Psoas muscle (tissue), 8 donors: ENCODE measurements around the gene CTNND2. TPM values are rescaled to one million over a fixed set of nuclear protein-coding genes. Genes with fewer than 3 reads are reported as not detected.

ENCODE experiments used
- ATAC-seq, 4 donors: fragments of 200-7000 bp; cut with Tn5 transposase; one replicate each; pipeline ENCODE4 v1.9.1; 2020; ENCODE audit warnings: moderate library complexity in 3 of 4, mild to moderate bottlenecking in 2 of 4
- DNase-seq, 2 donors: peaks; one replicate each; pipeline ENCODE4 v3.0.0-alpha.2; 2020
- H3K27ac ChIP-seq: fragments of 200-600 bp; one replicate; pipeline ENCODE4 v1.8.0; 2022
- H3K27me3 ChIP-seq, 3 donors: fragments of 200-600 bp in 1 of 3; one replicate each; pipeline versions ENCODE4 v1.6.1 to v1.8.0; 2013 to 2022; ENCODE audit warnings: low read length in 2 of 3, mild to moderate bottlenecking in 2 of 3, moderate library complexity in 1 of 3; ENCODE audit not compliant: insufficient read depth in 3 of 3
- H3K36me3 ChIP-seq, 2 donors: fragments of 200-600 bp in 1 of 2; one replicate each; pipeline versions ENCODE4 v1.6.1 to v1.8.0; 2013 to 2022; ENCODE audit warnings: low read depth in 1 of 2, mild to moderate bottlenecking in 1 of 2, moderate library complexity in 1 of 2; ENCODE audit not compliant: insufficient read depth in 1 of 2
- H3K4me1 ChIP-seq: fragments of 200-600 bp; one replicate; pipeline ENCODE4 v1.8.0; 2022
- H3K4me3 ChIP-seq: fragments of 200-600 bp; one replicate; pipeline ENCODE4 v1.8.0; 2022; ENCODE audit warnings: mild to moderate bottlenecking
- H3K9me3 ChIP-seq: fragments of 200-600 bp; one replicate; pipeline ENCODE4 v1.8.0; 2022
- WGBS, 3 donors: extraction: QIAGEN DNeasy Blood & Tissue Kit; methylation state at CpG; one replicate each; pipeline versions ENCODE4 v1.1.6 to v1.1.7; 2013; 5-methylcytosine and 5-hydroxymethylcytosine counted together
- intact Hi-C, 2 donors: fragments of 100-400 bp; cut with DNase I; formaldehyde crosslinking; loops; one replicate each; pipeline versions ENCODE4 v1.11.0 to v1.14.2; 2022
- polyA plus RNA-seq, 3 donors: library from polyadenylated mRNA; stranded (reverse); fragments of 200-250 nt; gene quantifications; one replicate each; pipeline ENCODE4 v1.2.3, GENCODE V29; 2013
- total RNA-seq, 4 donors: library from RNA; stranded (reverse); fragmentation: NEBNext Ultra II Directional in 2 of 4; extraction: Animal tissue kit (Norgen Biotek cat#: 25700) in 2 of 4; gene quantifications; one replicate each; pipeline versions ENCODE4 v1.2.1 to v1.2.4, GENCODE V29; 2021 to 2023
- TF ChIP-seq, protein P1 (sequence below): fragments of 200-600 bp; IDR thresholded peaks from one replicate; pipeline ENCODE4 v1.8.0; 2022; ENCODE audit warnings: antibody characterized with exemption
- donor health status: healthy with polysubstance abuse.
- donor health status: DM: no; HTN: no; CAD: no; lungs with moderate emphysema.
- donor health status: Bipolar disorder and iron deficiency.
- donor health status: healthy.
- donor health status: DM: yes; HTN: yes; CAD: no.
- donor health status: DM: no; HTN: no; CAD: no.
- donor health status: DM: no; HTN: no; CAD: no.
- donor health status: DM: yes; HTN: yes; CAD: no.

Gene CTNND2
- total and polyA plus RNA-seq, 7 donors = 0.09 to 0.14 (median 0.13) TPM; not detected in 4

- ATAC-seq = no peak
Measured at GRCh38 chr5:11306365-11306764, 597.9 kb downstream of the CTNND2 start.

DNA sequence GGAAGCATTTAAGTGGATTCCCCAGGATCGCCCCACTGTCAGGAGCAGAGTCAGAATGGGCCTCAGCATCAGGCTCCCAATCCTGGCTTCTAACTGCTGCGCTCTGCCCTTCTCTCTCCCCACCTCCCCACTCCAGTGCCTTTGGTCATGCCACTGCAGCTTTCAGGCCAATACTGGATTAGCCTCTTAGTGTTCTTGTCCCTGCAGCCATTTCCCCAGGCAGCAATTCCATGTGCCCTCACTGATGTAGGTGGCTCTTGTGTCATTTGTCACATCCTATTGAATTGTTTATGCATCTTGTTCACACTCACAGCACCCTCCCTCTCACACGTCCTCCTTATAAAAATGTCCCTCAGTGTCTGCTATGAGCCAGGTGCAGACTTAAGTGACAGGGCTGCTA is 599.0 kb downstream of the CTNND2 start:
- WGBS, 3 donors = 62 to 87% (median 73%) methylated on average over 3 of the region's 3 CpGs
- no peak for DNase-seq
- H3K4me1 ChIP-seq = no peaks in the 10 kb centered on the region
- no peaks in the 10 kb centered on the region for H3K36me3 ChIP-seq
- no peaks in the 10 kb centered on the region for H3K9me3 ChIP-seq
- intact Hi-C loops = no loop called here
- no peaks in the 10 kb centered on the region for H3K27me3 ChIP-seq
- TF ChIP-seq, protein P1, sequence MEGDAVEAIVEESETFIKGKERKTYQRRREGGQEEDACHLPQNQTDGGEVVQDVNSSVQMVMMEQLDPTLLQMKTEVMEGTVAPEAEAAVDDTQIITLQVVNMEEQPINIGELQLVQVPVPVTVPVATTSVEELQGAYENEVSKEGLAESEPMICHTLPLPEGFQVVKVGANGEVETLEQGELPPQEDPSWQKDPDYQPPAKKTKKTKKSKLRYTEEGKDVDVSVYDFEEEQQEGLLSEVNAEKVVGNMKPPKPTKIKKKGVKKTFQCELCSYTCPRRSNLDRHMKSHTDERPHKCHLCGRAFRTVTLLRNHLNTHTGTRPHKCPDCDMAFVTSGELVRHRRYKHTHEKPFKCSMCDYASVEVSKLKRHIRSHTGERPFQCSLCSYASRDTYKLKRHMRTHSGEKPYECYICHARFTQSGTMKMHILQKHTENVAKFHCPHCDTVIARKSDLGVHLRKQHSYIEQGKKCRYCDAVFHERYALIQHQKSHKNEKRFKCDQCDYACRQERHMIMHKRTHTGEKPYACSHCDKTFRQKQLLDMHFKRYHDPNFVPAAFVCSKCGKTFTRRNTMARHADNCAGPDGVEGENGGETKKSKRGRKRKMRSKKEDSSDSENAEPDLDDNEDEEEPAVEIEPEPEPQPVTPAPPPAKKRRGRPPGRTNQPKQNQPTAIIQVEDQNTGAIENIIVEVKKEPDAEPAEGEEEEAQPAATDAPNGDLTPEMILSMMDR = no peak
- no peak overlapping the region for H3K27ac ChIP-seq
- H3K4me3 ChIP-seq = no peak overlapping the region
- no peak for ATAC-seq

More at GRCh38 chr5:11306365-11306764, 597.9 kb downstream of the CTNND2 start:
- H3K4me3 ChIP-seq = no peak overlapping the region
- WGBS, 3 donors = 73 to 88% (median 85%) methylated on average over 1 of the region's 1 CpG
- intact Hi-C loops = no loop called here
- H3K9me3 ChIP-seq = no peaks in the 10 kb centered on the region
- no peaks in the 10 kb centered on the region for H3K36me3 ChIP-seq
- no peaks in the 10 kb centered on the region for H3K4me1 ChIP-seq
- no peak overlapping the region for H3K27ac ChIP-seq
- H3K27me3 ChIP-seq = no peaks in the 10 kb centered on the region
- TF ChIP-seq, protein P1 = no peak
- DNase-seq = no peak

- ATAC-seq = no peak
- Histone ChIP-seq H3K4me1 (no peaks in the 10 kb centered on the region), H3K9me3 (no peaks in the 10 kb centered on the region), H3K27ac (no peak overlapping the region), H3K4me3 (no peak overlapping the region), H3K36me3 (no peaks in the 10 kb centered on the region), H3K27me3 (no peaks in the 10 kb centered on the region)
- WGBS, 3 donors = 69 to 72% (median 70%) methylated on average over 7 of the region's 7 CpGs
- TF ChIP-seq, protein P1 = no peak
- intact Hi-C loops = no loop called here
- no peak for DNase-seq
Measured at GRCh38 chr5:11304641-11305040, 599.6 kb downstream of the CTNND2 start.

DNA sequence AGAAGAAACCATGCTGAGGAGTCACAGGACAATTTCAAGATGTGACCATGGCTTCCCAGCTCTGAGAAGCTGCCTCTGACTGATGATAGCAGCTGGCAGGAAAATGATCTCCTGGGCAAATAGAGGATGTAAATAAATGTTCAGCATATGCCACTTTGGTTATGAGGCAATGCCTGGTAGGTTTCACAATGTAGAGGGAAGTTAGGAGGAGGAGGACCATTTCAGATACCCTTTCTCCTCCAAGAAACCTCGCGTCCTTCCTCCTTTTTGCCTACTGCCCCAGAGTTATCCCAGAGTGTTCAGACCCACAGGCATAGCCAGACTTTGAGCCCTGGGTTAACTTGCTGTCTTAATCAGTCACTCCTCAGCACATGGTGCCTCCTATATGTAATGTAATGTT is 601.6 kb downstream of the CTNND2 start:
- Histone ChIP-seq H3K9me3 (no peaks in the 10 kb centered on the region), H3K27me3 (no peaks in the 10 kb centered on the region), H3K4me1 (no peaks in the 10 kb centered on the region), H3K27ac (no peak overlapping the region), H3K4me3 (no peak overlapping the region), H3K36me3 (no peaks in the 10 kb centered on the region)
- intact Hi-C loops = no loop called here
- ATAC-seq (no peak), DNase-seq (no peak)
- TF ChIP-seq, protein P1 = no peak
- WGBS, 3 donors = 85 to 87% (median 85%) methylated on average over 2 of the region's 2 CpGs

DNA sequence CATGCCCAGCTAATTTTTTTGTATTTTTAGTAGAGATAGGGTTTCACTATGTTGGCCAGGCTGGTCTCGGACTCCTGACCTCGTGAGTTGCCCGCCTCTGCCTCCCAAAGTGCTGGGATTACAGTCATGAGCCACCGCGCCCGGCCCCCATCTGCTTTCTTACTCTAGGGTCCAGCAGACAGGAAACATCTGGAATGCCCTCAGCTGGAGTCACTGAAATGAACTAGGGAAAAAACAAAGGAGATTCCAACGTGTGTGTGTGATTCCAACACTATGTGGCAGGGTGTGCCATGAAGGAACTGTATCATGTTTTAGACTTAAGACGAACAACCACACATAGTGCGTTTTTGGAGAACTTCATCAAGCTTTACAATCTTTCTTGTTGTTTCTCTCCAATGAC is 603.1 kb downstream of the CTNND2 start:
- H3K4me1 ChIP-seq = no peaks in the 10 kb centered on the region
- no peak for DNase-seq
- WGBS, 3 donors = 24 to 28% (median 25%) methylated on average over 9 of the region's 9 CpGs
- intact Hi-C loops = no loop called here
- no peaks in the 10 kb centered on the region for H3K9me3 ChIP-seq
- H3K4me3 ChIP-seq = no peak overlapping the region
- no peak for ATAC-seq
- H3K27me3 ChIP-seq = no peaks in the 10 kb centered on the region
- no peaks in the 10 kb centered on the region for H3K36me3 ChIP-seq
- TF ChIP-seq, protein P1 = no peak
- H3K27ac ChIP-seq = no peak overlapping the region
